Effector CD4-positive, alpha-beta T cell (primary cell): ENCODE results near the gene IGFL2.
"Not testable (repeated sequence)": the region's sequence is repeated elsewhere in the genome, so short reads cannot be mapped to it uniquely, and the experiment has no call there.

Experiments used
- DNase-seq: peaks from one replicate; pipeline ENCODE4 v3.0.0-alpha.2; 2020

Gene IGFL2

GRCh38 chr19:46191972-46192371 is 43.9 kb downstream of the IGFL2 start:
- no peak for DNase-seq

GRCh38 chr19:46192626-46192991 is 44.6 kb downstream of the IGFL2 start:
- DNase-seq, result not testable (repeated sequence)

DNA sequence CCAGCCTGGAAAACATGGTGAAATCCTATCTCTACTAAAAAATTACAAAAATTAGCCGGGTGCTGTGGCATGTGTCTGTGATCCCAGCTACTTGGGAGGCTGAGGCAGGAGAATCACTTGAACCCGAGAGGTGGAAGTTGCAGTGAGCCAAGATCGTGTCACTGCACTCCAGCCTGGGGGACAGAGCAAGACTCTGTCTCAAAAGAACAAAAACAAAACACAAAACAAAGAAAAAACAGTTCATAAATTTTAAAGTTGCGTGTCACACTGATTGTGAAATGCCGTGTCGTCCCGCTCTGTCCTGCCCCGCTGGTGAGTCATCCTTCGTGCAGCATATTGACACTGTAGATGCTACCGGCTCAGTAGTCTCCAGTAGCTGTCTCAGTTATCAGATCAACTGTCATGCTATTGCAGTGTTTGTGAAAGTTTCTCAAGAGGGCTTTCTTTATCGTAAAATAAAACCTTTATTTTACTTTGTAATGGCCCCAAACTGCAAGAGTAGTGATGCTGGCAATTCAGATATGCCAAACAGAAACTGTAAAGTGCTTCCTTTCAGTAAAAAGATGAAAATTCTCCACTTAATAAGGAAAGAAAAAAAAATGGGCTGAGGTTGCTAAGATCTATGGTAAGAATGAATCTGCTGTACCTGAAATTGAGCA is 45.1 kb downstream of the IGFL2 start:
- no peak for DNase-seq

DNA sequence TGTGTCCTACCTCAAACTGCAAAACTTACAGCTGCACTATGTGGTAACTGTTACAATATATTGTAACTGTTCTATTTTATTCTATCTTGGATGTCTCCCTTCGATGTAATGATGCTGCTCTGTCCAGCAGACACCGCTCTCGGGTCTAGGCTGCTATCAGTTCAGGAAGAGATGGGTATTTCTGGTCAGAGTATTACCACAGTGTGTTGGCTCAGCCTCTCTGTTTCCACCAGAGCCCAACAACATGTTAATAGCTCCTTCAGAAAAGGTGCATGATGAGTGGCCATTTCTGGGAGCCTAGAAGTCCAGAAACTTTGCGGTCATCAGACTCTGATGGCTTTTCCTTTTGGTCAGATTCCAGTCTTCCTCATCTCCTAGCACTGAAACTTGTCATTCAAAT is 45.6 kb downstream of the IGFL2 start:
- DNase-seq, result no peak

GRCh38 chr19:46195104-46195503 is 47.1 kb downstream of the IGFL2 start:
- DNase-seq, result no peak

GRCh38 chr19:46195919-46196318 is 47.9 kb downstream of the IGFL2 start:
- DNase-seq, result not testable (repeated sequence)

GRCh38 chr19:46196410-46197124 is 48.5 kb downstream of the IGFL2 start:
- DNase-seq, result no peak

DNA sequence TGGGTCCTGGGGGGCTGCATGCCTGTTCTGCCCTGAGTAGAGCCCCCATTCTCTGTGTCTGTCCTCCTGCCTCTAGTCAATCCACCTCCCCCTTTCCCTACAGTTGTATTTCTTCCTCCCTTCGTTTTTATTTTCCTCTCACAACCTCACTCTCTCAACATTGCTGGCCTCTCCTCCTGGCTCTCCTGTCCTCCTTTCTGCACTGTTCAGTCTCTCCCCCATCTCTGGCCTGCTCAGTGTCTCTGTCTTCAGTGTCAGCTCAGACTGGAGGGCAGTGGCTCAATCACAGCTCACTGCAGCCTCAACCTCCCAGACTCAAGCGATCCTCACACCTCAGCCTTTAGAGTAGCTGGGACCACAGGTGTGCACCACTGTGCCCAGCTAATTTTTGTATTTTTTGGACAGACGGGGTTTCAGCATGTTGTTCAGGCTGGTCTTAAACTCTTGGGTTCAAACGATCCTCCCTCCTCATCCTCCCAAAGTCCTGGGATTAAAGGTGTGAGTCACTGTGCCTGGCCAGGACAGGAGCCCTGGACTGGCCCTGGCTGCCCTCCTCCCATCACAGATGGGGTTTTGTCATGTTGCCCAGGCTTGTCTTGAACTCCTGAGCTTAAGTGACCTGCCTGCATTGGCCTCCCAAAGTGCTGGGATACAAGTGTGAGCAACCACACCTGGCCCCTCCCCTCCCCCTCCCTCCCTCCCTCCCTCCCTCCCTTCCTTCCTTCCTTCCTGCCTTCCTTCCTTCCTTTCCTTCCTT is 49.5 kb downstream of the IGFL2 start:
- no peak for DNase-seq

DNA sequence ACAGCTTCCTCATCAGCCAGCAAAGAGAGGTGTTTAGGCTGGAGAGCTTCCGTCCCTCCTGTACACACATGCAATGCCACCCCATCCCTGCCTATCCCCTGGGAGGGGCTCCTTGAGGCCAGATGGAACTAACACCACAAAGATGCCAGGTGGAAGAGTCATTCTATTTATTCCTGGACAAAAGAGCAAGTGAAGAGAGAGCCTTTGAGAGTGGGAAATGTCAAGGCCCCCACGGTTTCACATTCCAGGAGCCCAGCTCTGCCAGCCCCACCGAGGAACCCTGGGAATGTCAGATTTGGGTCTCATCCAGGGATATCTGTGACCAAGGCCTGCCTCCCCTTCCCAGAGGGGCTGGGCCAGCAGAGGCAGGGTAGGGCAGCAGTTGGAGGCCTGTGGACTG is 50.7 kb downstream of the IGFL2 start:
- no peak for DNase-seq

GRCh38 chr19:46201454-46202310 is 53.6 kb downstream of the IGFL2 start:
- DNase-seq, result no peak

GRCh38 chr19:46202426-46202825 is 54.4 kb downstream of the IGFL2 start:
- DNase-seq, result no peak

DNA sequence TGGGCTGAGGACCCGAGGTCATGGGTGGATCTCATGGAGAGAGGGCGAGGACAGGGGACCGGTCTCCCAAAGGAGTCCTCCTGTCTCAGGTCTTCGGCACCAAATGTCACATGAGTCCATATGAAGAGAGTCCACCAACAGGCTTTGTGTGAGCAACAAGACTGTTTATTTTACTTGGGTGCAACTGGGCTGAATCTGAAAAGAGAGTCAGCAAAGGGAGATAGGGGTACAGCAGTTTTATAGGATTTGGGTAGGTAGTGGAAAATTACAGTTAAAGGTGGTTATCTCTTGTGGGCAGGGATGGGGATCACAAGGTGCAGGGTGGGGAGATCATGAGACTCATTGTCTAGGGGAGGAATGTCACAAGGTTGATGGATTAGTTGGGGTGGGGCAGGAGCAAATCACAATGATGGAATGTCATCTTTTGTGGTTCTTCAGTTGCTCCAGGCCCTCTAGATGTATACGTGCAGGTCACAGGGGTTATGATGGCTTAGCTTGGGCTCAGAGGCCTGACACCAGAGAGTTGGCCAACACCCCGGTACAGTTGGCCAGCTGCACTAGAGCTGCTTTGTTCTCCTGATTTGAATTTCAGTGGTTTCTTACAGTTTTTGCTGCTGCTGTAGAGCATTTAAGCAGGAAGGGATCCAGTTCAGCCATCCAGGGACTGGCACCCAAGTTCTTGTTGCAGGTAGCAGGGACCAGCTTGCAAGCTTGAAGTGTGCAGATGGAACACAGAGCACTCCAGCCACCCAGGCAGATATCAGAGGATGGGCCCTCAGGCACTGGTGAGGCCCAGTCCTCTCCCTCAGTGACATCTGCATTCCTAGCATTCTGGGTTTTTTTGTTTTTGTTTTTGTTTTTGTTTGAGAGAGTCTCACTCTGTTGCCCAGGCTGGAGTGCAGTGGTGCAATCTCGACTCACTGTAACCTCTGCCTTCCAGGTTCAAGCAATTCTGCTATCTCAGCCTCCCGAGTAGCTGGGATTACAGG is 55.1 kb downstream of the IGFL2 start:
- DNase-seq, result no peak

- no peak for DNase-seq
Measured at GRCh38 chr19:46204008-46204407, 56.0 kb downstream of the IGFL2 start.

DNA sequence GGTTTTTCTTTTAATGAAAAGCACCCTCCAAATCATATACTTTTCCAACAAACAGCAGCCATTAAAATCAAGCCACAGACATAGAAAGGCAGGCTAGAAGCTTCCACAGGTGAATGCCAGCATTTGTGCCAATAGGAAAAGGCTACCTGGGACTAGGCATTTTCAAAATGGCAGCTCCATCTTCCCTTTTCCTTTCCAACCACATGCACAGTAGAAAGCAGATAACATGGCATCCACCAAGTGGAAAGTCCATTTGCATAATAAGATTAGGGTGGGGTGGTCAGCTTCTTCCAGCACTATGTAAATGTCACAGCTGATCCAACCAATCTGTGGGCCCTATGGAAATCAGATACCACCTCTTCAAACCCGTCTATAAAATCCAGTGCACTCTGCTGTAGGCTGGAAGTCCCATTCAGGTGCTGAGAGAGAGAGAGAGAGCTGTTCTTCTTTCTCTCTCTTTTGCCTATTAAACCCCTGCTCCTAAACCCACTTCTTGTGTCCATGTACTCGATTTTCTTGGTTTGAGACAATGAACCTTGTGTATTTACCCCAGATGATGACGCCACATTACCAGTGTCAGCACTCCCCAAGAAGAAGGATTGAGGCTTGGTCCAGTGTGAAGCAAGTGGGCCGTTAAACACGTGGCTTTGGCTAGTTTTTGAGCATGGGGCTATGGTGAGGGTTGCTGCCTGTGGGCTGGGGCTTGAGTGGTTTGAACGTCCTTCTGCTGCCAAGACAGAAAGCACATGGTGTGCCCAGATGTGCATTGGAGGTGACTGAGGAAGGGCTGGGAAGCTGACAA is 57.3 kb downstream of the IGFL2 start:
- DNase-seq, result no peak

- no peak for DNase-seq
Measured at GRCh38 chr19:46206176-46206575, 58.1 kb downstream of the IGFL2 start.

GRCh38 chr19:46206682-46207081 is 58.6 kb downstream of the IGFL2 start:
- no peak for DNase-seq

GRCh38 chr19:46207858-46208257 is 59.8 kb downstream of the IGFL2 start:
- DNase-seq, result not testable (repeated sequence)

GRCh38 chr19:46209051-46209450 is 61.0 kb downstream of the IGFL2 start:
- DNase-seq, result no peak

- no peak for DNase-seq
Measured at GRCh38 chr19:46209472-46209871, 61.4 kb downstream of the IGFL2 start.

- DNase-seq, result no peak
Measured at GRCh38 chr19:46210669-46211068, 62.6 kb downstream of the IGFL2 start.
